Activated gamma-delta T cell treated with Interleukin-2 at 50 U/mL for 16 hours (primary cell): ENCODE data around the gene CRABP2.

Experiments used
- DNase-seq: peaks from one replicate; pipeline ENCODE4 v3.0.0-alpha.2; 2020

Gene CRABP2

GRCh38 chr1:156689953-156690674 is 15.3 kb downstream of the CRABP2 start:
- DNase-seq: no peak

DNA sequence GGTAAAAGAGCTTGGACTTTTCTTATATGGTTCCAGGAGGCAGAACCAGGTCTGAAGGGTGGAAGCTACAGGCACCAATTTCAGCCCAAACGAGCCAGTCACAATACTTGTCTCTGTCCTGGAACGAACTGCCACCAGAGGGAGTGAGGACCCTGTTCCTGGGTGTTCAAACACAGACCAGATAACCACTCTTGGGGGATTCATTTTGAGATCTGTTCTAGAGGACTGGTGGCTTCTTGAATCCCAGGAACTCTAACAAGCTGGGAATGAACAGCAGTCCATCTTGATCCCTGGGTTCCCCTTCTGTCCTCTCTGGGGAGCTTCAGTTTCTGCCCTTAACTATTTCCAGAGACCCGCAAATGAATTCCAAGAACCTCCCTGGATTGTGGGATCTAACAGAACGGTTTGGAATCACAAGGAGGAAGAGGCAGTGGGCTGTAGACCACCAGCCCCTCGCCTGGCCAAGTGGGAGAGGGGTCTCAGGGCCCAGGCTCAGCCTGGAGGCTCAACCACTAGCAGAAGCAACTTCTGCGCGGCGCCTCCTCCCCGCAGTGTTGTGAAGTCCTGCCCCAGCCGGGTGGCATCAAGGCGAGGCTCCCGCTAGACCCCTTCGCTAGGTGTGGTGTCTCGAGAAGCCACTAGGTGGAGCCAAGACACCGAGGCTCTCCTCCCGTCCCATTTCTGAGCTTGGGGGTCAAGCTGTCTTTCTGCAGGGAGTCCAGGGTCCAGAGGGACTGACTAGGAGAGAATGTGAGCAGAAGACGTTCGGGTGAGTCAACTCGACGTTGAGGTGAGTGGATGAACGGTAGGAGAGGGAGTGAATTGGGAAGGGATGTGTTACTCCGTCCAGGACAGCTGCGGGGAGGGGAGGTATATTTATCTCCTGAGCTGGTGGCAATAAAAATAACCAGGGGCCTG is 16.1 kb downstream of the CRABP2 start:
- peak; percentile 75 for DNase-seq

GRCh38 chr1:156684227-156684782 is 21.1 kb downstream of the CRABP2 start:
- no peak for DNase-seq

DNA sequence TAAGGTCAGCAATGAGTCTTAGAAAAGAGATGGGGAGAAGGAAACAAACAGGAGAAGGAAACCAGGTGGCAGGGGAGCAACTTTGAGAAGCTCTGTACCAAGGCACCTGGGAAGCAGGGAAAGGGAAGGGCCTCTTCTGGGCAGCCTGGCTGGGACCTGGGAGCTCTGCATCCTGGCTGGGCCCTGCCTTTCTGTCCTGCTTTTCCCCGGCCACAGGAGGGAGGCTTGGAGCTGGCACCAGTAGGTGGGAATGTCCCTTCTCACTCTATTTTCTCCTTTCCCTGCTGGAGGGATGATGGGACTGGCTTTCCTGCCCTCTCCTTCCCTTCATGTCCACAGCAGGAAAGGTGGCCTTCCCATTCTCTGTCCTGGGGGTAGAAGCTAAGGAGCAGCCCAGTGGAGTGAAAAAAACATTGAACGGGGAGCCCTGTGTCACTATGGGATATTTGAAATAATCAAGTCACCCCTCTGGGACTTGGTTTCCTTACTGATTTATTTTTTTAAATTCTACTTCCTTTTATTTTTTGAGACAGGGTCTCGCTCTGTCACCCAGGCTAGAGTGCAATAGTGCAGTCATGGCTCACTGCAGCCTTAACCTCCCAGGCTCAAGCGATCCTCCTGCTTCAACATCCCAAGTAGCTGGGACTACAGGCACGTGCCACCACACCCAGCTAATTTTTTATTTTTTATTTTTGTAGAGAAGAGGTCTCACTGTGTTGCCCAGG is 23.1 kb downstream of the CRABP2 start:
- DNase-seq: no peak

DNA sequence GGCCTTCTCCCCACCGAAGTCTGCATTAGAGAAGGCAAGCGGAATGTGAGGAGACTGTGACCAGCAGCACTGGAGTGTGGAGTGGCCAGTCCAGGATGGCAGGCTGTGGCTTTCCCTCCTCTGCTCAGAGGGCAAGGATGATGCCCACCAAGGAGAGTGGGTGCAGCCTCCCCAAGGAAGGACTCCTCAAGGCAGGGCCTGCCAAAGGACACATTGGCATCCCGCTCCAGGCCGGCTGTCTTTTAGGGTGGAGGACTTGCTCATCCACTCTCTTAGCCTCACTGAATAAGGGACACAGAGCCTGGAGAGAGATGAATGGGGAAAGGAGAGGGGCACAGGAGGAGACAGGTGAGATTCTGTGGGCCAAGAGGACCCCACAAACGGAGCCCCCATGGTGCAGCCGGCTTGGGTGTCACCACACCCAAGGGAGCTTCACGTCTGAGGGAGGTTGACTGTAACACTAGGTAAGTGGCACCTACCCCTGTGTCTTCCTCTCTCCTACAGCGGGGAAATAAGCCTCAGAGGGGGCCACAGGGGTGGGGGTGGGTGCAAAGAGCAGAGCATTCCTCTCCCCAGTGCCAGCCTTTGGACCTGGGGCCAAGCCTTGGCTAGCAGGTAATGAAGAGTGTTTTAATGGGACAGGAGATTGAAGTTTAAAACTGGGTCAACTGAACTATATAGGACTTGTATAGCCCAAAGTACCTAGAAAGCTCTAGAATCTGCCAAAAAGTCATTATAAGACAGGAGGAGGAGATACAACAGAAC is 24.0 kb downstream of the CRABP2 start:
- no peak for DNase-seq

- no peak for DNase-seq
Measured at GRCh38 chr1:156680056-156680455, 25.3 kb downstream of the CRABP2 start.

GRCh38 chr1:156677616-156678596 is 27.5 kb downstream of the CRABP2 start:
- DNase-seq: no peak

- no peak for DNase-seq
Measured at GRCh38 chr1:156676820-156677615, 28.4 kb downstream of the CRABP2 start, which contains the start of gene NES. Gene NES (minus strand): TSS chr1:156677407. CDS start chr1:156677264, 143 bp downstream.

DNA sequence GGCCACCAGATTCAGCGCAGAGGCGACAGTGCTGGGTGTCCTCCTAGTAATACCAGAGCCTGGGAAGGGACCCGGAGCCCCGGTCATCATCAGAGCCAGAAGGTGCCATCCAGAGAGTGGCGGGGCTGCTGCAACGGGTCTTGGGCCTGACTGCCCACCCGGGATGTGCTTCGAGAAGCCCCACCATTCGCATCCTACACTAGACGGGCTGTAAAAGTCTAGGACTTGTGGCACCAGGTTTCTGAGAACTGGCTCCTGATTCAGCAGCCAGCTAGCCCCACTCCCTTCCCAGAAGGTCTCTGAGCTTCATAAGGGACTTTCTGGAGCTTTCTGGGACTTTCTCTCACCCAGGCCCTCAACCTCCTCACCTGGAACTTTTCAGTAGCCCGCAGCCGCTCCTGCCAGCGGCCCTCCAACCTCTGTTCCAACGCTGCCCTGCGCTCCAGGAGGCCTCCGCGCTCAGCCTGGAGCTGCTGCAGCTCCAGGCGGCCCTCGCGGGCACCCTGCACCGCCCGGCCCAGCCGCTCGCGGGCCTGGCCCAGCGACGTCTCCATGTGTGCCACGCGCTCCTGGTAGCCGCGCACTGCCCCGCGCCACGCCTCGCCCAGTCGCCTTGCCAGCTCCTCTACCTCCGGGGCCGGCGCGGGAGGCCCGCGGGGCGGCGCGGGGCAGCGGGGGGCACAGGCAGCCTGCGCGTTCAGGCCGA is 29.1 kb downstream of the CRABP2 start:
- DNase-seq: no peak

DNA sequence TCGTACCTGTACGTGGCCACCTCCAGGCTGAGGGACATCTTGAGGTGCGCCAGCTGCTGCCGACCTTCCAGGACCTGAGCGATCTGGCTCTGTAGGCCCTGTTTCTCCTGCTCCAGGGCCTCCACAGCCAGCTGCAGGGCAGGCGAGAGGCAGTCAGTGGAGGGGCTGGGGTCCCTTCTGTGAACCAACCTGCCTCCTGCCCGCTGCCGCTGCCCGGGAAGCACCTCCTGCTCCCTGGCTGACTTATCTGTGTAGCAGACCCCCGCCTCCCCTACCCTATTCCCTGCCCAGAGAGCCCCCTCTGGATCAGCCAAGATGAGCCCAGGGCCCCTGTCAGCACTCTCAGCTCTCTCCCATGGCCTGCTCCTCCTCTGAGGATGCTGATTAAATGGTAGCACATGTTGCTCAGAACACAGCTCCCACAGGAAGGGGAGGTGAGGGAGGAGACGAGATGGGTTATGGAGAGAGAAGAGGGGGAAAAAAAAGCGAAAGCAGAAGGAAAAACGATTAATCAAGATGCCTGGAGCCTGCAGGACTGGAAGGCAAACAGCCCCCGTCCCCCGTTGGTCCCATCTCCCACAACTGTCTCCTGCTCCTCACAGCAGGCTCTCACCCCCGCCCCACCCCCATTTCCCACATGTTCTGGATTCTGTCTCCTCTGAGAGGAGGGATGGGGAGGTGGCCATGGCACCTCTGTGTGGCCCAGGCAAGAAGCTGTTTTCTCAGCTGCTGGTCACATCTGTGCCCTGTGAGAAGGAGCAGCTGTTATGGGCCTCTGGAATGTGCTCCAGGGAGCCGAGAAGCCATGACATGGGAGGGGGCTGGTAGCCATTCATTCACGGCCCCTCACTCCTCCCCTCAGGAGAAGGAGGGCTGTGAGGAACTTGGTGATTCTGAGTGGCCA is 29.9 kb downstream of the CRABP2 start:
- DNase-seq: no peak

DNA sequence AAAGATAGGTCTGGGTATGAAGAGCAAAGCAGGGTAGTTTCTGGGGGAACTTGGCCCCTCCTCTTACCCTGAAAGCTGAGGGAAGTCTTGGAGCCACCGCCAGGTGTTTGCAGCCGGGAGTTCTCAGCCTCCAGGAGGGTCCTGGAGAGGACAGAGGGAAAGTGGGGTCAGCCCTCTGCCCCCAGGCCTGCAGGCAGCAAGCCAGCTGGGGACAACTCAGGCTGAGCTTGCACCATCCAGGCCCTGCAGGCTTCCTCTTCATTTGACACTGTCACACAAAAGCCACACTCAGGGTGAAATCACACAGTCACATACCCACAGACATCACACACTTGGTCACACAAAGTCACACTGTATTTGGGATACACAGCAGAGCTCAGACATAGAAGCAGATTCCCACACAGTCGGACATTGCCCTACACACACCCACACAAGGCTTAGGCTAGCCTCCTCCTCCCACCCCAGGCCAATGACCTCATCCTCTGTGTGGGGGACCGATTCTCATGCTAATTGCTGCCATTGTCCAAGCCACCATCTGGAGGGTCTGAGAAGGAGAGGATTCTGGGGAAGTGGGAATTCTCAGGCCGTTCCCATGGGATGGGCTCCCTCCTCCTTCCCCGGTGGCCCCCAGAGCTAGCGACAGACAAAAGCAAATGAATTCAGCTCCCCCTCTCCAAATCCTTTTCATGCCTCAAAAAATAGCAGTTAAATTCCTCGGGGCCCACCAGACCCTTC is 31.8 kb downstream of the CRABP2 start:
- no peak for DNase-seq

DNA sequence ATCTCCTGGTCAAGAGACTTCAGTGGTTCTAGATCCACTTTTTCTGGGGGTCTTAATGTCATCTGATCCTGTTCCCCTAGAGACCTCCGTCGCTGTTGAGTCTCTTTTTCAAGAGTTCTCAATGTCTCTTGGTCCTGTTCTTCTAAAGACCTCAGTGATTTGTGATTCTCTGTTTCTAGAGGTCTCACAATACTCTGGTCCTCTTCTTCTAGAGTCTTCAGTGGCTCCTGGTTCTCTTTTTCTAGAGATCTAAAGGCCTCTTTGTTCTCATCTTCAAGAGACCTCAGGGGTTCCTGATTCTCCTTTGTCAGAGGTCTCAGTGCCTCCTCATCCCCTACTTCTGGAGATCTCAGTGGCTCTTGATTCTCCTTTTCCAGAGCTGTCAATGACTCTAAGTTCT is 33.6 kb downstream of the CRABP2 start:
- DNase-seq: no peak

DNA sequence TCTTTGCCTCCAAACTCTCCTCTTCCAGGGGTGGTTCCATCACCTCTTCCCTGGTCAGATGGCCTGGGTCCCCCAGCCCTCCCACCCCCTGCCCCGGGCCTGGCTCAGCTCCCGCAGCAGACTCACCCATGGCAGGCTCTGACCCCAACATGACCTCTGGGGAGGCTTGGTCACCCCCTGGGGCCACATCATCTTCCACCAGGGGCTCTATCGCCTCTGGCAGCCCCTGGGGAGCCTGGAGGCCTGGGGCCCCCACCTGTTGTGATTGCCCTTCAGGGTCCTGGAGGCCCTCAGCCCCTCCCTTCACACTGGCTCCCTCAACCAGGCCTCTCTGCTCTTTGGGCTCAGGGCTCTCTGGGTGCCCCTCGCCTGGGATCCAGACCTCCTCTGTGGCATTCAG is 34.6 kb downstream of the CRABP2 start:
- no peak for DNase-seq

- no peak for DNase-seq
Measured at GRCh38 chr1:156670359-156670758, 35.0 kb downstream of the CRABP2 start.

DNA sequence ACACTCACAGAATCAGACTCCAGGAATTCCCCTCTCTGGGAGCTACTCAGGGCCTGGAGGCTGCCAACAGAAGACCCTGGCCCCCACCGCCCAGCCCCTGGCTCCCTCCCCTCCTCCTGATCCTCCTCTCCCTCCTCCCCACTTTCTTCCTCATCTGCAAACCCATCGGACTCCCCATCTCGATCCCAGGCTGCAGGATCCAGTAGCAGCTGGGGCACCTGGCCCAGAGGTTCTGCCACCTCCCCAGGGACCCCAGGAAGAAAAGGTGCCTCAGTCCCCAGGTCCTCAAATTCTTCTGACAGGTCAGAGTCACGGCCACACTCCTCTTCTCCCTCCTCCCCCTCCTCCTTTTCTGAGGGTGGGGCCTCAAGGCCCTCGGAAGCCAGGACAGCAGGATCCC is 35.6 kb downstream of the CRABP2 start:
- DNase-seq: no peak

DNA sequence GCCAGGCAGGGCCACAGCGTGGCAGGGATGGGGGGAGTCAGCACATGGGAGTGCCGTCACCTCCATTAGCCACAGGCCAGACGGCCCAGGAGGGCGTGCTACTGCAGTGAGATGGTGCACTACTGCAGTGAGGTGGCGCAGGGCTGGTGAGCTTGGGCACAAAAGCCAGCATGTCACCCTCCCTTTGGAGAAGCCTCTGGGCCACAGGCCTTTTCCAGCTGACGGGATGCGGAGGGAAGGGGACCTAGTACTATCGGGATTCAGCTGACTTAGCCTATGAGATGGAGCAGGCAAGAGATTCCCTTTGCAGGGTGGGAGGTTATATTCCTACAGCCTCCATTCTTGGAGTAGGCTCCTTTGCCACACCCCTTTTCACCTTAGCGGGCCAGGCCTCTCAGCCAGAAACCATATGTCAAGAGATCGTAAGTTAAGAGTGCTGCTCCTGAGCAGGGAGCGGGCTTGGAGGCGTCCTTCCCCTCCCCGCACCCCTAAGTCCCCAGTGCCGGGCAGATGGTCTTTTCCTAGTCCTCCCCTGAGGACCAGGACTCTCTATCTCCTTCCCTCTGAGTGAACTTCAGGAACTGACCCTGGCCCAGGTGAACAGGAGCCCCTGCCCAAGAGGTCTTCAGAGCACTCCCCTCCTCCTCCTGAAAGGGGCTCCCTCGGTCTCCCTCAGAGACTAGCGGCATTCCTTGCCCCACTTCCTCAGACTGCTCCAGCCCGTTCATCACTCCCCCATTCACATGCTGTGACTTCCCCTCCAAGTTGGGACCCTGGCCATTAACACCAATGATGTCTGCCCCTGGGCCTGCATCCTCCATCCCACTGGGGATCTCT is 36.4 kb downstream of the CRABP2 start:
- DNase-seq: no peak
